Suprapubic skin (tissue), 2 donors: ENCODE results near the gene RECK.

ENCODE experiments used
- EP300 ChIP-seq: sonication (generic); formaldehyde crosslinking; IDR thresholded peaks from one replicate; pipeline ENCODE4 v1.6.1; 2017; ENCODE audit warnings: antibody characterized with exemption
- POLR2A ChIP-seq, 2 donors: fragments of 450-650 bp; IDR thresholded peaks; one replicate each; pipeline ENCODE4 v1.6.1; 2017; ENCODE audit warnings: antibody characterized with exemption in 2 of 2, mild to moderate bottlenecking in 2 of 2, moderate library complexity in 2 of 2

DNA sequence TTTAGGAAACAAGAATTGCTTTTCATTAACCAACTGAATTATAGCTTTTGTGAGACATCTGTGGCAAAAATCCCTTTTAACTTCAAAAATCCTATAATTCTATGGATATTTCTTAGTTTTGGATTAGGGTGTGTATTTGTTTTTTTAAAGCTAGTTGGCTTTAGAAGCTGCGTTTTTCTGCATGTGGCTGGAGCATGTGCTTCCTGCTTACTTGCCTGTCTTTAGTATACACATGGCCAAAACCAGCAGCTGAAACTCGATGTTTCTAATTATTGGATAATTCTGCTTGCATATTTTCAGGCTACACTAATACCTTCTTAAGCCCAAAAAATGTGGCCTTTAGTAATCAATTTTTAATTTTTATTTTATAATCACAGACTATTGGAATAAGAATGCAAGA lies 8.9 kb downstream of the RECK start:
- TF ChIP-seq POLR2A (IDR thresholded peaks at IDR 0.05) (no peak), EP300 (no peak)
